ENCODE results near the gene KRT31. TPM values are rescaled to one million over a fixed set of nuclear protein-coding genes. Genes with fewer than 3 reads are reported as not detected.

Gene KRT31
- total and polyA plus RNA-seq, 2 of the 8 experiments (the other 6 are each of a cell fraction or from before 2014, with no cell fraction given): not detected

- TF ChIP-seq MAX (IDR thresholded peaks at IDR 0.05) (no peak), RNF2 (IDR thresholded peaks at IDR 0.05; ENCODE audit: borderline replicate concordance, low read depth, low read length, missing control alignments, poor library complexity, severe bottlenecking) (no peak), TBP (IDR thresholded peaks at IDR 0.05; ENCODE audit: low read depth, low read length) (no peak), KDM5A (IDR thresholded peaks at IDR 0.05; ENCODE audit: low read length) (no peak), TAF1 (IDR thresholded peaks at IDR 0.05; ENCODE audit: low read depth, low read length) (no peak)
These were observed 16.6 kb upstream of the KRT31 start (continued) for GRCh38 chr17:41413982-41414381.
